Transverse colon (tissue), 4 donors: ENCODE measurements around the gene NR1D2. TPM values are rescaled to one million over a fixed set of nuclear protein-coding genes. Genes with fewer than 3 reads are reported as not detected.

Source experiments
- DNase-seq: peaks from one replicate; pipeline ENCODE4 v3.0.0-alpha.2; 2019
- H3K27ac ChIP-seq, 4 donors: fragments of 200-600 bp; sonication (generic); 2 replicates each; pipeline ENCODE4 v1.5.1; 2016 to 2018; ENCODE audit warnings: inconsistent platforms in 4 of 4
- H3K27me3 ChIP-seq: fragments of 200-600 bp; sonication (generic); 2 replicates; pipeline ENCODE4 v1.5.1; 2017; ENCODE audit warnings: inconsistent platforms
- H3K36me3 ChIP-seq, 4 donors: fragments of 200-600 bp; sonication (generic); 2 replicates each; pipeline ENCODE4 v1.5.1; 2017 to 2019; ENCODE audit warnings: inconsistent platforms in 4 of 4
- H3K4me1 ChIP-seq, 4 donors: fragments of 200-600 bp; sonication (generic); 2 replicates each; pipeline ENCODE4 v1.5.1; 2017 to 2020; ENCODE audit warnings: inconsistent platforms in 4 of 4
- H3K4me3 ChIP-seq, 4 donors: fragments of 200-600 bp; sonication (generic); 1 replicate in 1 of 4; 2 replicates in 3 of 4; pipeline versions ENCODE4 v1.5.1 to v1.6.1; 2017 to 2019; ENCODE audit warnings: inconsistent platforms in 4 of 4
- H3K9me3 ChIP-seq, 2 donors: fragments of 200-600 bp; sonication (generic); 2 replicates each; pipeline ENCODE4 v1.5.1; 2017 to 2019; ENCODE audit warnings: inconsistent platforms in 2 of 2
- CTCF ChIP-seq, 5 experiments: fragments of 200-600 bp in 3 of 5; fragments of 450-650 bp in 2 of 5; sonication (generic) in 3 of 5; IDR thresholded peaks; 1 replicate in 2 of 5; 2 replicates in 3 of 5; pipeline ENCODE4 v1.5.1; 2016 to 2017; ENCODE audit warnings: antibody characterized with exemption in 5 of 5, inconsistent platforms in 3 of 5, mild to moderate bottlenecking in 2 of 5, moderate library complexity in 1 of 5
- EP300 ChIP-seq: sonication (generic); formaldehyde crosslinking; IDR thresholded peaks from one replicate; pipeline ENCODE4 v1.6.1; 2017; ENCODE audit warnings: antibody characterized with exemption, low read depth
- POLR2A ChIP-seq: fragments of 450-650 bp; IDR thresholded peaks from one replicate; pipeline ENCODE4 v1.6.1; 2016; ENCODE audit warnings: antibody characterized with exemption, mild to moderate bottlenecking, moderate library complexity
- POLR2AphosphoS5 ChIP-seq, 3 donors: sonication (generic); formaldehyde crosslinking; IDR thresholded peaks; one replicate each; pipeline ENCODE4 v1.6.1; 2016; ENCODE audit warnings: antibody characterized with exemption in 3 of 3
- WGBS, 2 donors: methylation state at CpG; one replicate each; pipeline ENCODE4 v1.1.5; 2018; ENCODE audit warnings: low coverage in 1 of 2; 5-methylcytosine and 5-hydroxymethylcytosine counted together
- in situ Hi-C, 4 donors: fragments of 200-750 bp; cut with MboI; loops; one replicate each; pipeline versions ENCODE4 v1.15.0 to v1.15.1; 2017; ENCODE audit warnings: low sequenced_read_pairs in 3 of 4, low pct_ligation_motif_present in 1 of 4, low pct_unique_long_range_greater_than_20kb in 1 of 4
- intact Hi-C: fragments of 100-400 bp; cut with DNase I; formaldehyde crosslinking; loops from one replicate; pipeline ENCODE4 v1.15.1; 2023; ENCODE audit warnings: low total_unique reads
- total RNA-seq, 4 donors: library from RNA; depleted of rRNA; stranded (reverse); fragments of >200 nt; gene quantifications; one replicate each; pipeline ENCODE4 v1.1.0, GENCODE V29; 2016

Gene NR1D2
- total RNA-seq, 4 donors from 2014 or later = 21.9 to 34.8 (median 26.9) TPM

DNA sequence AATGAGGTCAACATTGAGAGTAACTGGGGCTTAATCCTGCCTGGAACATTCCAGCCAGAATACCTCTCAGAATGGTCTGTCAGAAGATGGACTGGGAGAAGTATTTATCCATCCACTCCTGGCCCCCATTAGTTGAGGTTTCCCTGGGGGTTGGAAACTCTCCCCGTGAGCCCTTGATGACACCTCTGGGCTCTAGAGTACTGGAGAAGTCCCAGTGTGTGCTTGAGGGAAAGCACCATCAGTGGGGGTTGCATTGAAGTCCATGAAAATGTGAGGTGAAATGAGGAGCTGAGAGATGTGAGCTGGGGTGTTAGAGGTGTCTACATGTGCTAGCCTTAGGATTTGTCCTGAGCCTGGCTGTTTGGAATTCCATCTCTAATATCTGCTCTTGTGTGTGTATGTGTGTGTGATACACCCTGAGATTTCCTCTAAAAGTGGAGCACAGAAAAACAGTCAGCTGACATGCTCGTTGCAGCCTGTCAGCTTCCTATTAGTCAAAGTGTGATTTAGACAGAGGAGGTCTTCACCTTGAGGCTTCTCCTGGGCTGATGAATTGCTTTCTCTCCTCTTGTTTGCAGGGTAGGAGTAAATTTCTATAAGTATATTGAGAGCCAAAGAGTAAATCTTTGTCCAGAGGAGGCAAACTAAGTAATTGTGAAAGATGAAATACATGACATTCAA is 67.6 kb downstream of the NR1D2 start:
- Histone ChIP-seq H3K36me3 (no peaks in the 10 kb centered on the region), H3K27ac (no peak overlapping the region), H3K4me3 (no peak overlapping the region), H3K9me3 (no peaks in the 10 kb centered on the region), H3K27me3 (no peaks in the 10 kb centered on the region), H3K4me1 (no peaks in the 10 kb centered on the region)
- 61% methylated on average over 2 of the region's 2 CpGs; no CpG with 5 or more reads in 1 of the 2 donors for WGBS, 2 donors
- intact Hi-C loops (no loop called here), in situ Hi-C loops (loop anchor here in 1 of 4 donors (25.0 kb wide), 1 partner anchor 225 kb away; no protein-coding TSS in a partner anchor)
- DNase-seq = no peak
- TF ChIP-seq POLR2A = no peak
- TF ChIP-seq CTCF (IDR thresholded peaks at IDR 0.05) = no peak
- no peak for TF ChIP-seq EP300
- no peak for TF ChIP-seq POLR2AphosphoS5 (IDR thresholded peaks at IDR 0.05)

GRCh38 chr3:24017305-24017704 is 72.2 kb downstream of the NR1D2 start:
- DNase-seq = no peak
- Histone ChIP-seq H3K4me1 (no peaks in the 10 kb centered on the region), H3K36me3 (no peaks in the 10 kb centered on the region), H3K4me3 (no peak overlapping the region), H3K27ac (no peak overlapping the region), H3K9me3 (no peaks in the 10 kb centered on the region), H3K27me3 (no peaks in the 10 kb centered on the region)
- intact Hi-C loops = no loop called here
- TF ChIP-seq EP300 (no peak), POLR2A (no peak), CTCF (IDR thresholded peaks at IDR 0.05) (no peak), POLR2AphosphoS5 (IDR thresholded peaks at IDR 0.05) (no peak)
- in situ Hi-C loops = loop anchor here in 1 of 4 donors (25.0 kb wide), 1 partner anchor 220 kb away; no protein-coding TSS in a partner anchor

GRCh38 chr3:24018784-24019570 is 73.9 kb downstream of the NR1D2 start:
- no peak overlapping the region for H3K27ac ChIP-seq
- no peak overlapping the region for H3K4me3 ChIP-seq
- TF ChIP-seq POLR2AphosphoS5 (IDR thresholded peaks at IDR 0.05) = no peak
- TF ChIP-seq EP300 = no peak
- no peak for TF ChIP-seq POLR2A
- no peak for TF ChIP-seq CTCF (IDR thresholded peaks at IDR 0.05)
- H3K36me3 ChIP-seq = no peaks in the 10 kb centered on the region
- H3K9me3 ChIP-seq = no peaks in the 10 kb centered on the region
- H3K4me1 ChIP-seq = no peaks in the 10 kb centered on the region
- no peak for DNase-seq
- no peaks in the 10 kb centered on the region for H3K27me3 ChIP-seq
- 93% methylated on average over 26 of the region's 26 CpGs; no CpG with 5 or more reads in 1 of the 2 donors for WGBS, 2 donors
- in situ Hi-C loops (loop anchor here in 1 of 4 donors (25.0 kb wide), 1 partner anchor 218 kb away; no protein-coding TSS in a partner anchor), intact Hi-C loops (no loop called here)

GRCh38 chr3:24019585-24019984 is 74.5 kb downstream of the NR1D2 start:
- H3K4me1 ChIP-seq = no peaks in the 10 kb centered on the region
- no peaks in the 10 kb centered on the region for H3K27me3 ChIP-seq
- intact Hi-C loops = no loop called here
- no peak for DNase-seq
- no peak for TF ChIP-seq EP300
- no peak for TF ChIP-seq POLR2AphosphoS5 (IDR thresholded peaks at IDR 0.05)
- TF ChIP-seq CTCF (IDR thresholded peaks at IDR 0.05) = no peak
- TF ChIP-seq POLR2A = no peak
- H3K36me3 ChIP-seq = no peaks in the 10 kb centered on the region
- H3K27ac ChIP-seq = no peak overlapping the region
- H3K4me3 ChIP-seq = no peak overlapping the region
- in situ Hi-C loops = loop anchor here in 1 of 4 donors (25.0 kb wide), 1 partner anchor 218 kb away; no protein-coding TSS in a partner anchor
- no peaks in the 10 kb centered on the region for H3K9me3 ChIP-seq
- 71% methylated on average over 3 of the region's 4 CpGs; no CpG with 5 or more reads in 1 of the 2 donors for WGBS, 2 donors
